Muscle layer of duodenum (tissue), 2 donors: ENCODE measurements around the gene ARHGAP35.
"Not testable (repeated sequence)": the region's sequence is repeated elsewhere in the genome, so short reads cannot be mapped to it uniquely, and the experiment has no call there.

Experiments used
- H3K27ac ChIP-seq: one replicate; pipeline ENCODE4 v1.7.0; 2013; ENCODE audit warnings: mild to moderate bottlenecking, low read length
- H3K27me3 ChIP-seq: one replicate; pipeline ENCODE4 v1.7.0; 2013; ENCODE audit warnings: low read depth, mild to moderate bottlenecking, control low read depth, low read length
- H3K36me3 ChIP-seq, 2 donors: one replicate each; pipeline ENCODE4 v1.7.0; 2013; ENCODE audit warnings: low read length in 2 of 2, control low read depth in 1 of 2, mild to moderate bottlenecking in 1 of 2; ENCODE audit not compliant: insufficient read depth in 2 of 2, control insufficient read depth in 1 of 2
- H3K4me1 ChIP-seq, 2 donors: one replicate each; pipeline ENCODE4 v1.7.0; 2013; ENCODE audit warnings: low read length in 2 of 2, mild to moderate bottlenecking in 2 of 2, control low read depth in 1 of 2, moderate library complexity in 1 of 2; ENCODE audit not compliant: insufficient read depth in 2 of 2, control insufficient read depth in 1 of 2
- H3K4me3 ChIP-seq, 2 donors: one replicate each; pipeline ENCODE4 v1.7.0; 2013; ENCODE audit warnings: low read length in 2 of 2, low read depth in 1 of 2, mild to moderate bottlenecking in 1 of 2
- H3K9me3 ChIP-seq, 2 donors: one replicate each; pipeline ENCODE4 v1.7.0; 2013; ENCODE audit warnings: low read length in 2 of 2, control low read depth in 1 of 2, mild to moderate bottlenecking in 1 of 2; ENCODE audit not compliant: control insufficient read depth in 1 of 2
- donor health status: healthy.

Gene ARHGAP35

DNA sequence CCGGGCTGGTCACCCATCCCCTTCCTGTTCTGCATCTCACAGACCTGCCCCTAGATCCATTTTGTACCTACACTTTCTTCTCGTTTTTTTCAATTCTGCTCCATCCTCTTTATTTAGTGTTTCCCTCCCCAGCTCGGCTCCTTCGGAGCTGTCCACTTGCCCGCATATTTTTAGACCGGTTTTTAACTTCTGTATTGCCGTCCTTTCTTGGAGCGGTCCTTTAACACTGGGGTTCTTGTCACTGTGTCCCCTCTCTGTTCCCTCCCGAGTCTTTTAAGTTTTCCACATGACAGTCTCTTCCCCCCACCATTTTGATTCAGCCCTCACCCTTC is 1.7 kb downstream of the ARHGAP35 start:
- H3K4me1 ChIP-seq, result peaks cover 13 to 62% of the 10 kb centered on the region in 2 donors
- peaks cover 0 to 3% of the 10 kb centered on the region in 2 donors for H3K36me3 ChIP-seq
- H3K4me3 ChIP-seq, result peak overlapping the region; percentile 78 to 82
- no peaks in the 10 kb centered on the region for H3K27me3 ChIP-seq
- H3K9me3 ChIP-seq, result no peaks in the 10 kb centered on the region
- H3K27ac ChIP-seq, result peak overlapping the region; percentile 62

DNA sequence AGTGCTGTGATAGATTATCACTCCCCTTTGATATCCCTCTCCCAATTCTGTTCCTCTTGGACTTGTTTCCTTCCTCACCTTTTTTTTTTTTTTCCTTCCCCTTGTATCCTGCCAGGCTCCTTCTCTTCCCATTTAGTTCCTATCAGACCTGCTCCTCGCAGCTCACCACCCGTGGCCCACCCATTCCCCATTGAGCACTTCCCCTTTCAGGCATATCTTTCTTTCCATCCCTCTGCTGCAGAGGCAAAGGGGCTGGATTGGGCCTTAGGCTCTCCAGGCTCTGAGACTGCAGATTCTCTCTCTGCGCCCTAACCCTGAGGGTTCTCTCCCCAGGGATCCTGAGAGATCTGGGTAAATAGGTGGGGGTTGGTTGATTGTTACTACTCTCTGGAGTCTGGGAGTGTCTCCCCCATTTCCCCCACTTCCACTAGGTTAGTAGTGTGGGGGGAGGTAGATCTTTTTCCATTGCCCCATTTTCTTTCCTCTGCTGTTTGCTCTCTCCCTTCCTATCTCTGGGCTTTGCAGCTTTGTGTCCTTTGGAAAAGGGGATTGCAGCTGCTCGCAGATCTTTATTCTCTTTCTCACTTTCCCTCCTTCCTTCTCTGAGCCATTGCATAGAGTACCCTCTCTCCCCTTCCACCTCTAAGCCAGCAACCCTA is 2.3 kb downstream of the ARHGAP35 start:
- Histone ChIP-seq H3K4me3 (peak overlapping the region; percentile 78 to 82), H3K9me3 (no peaks in the 10 kb centered on the region), H3K4me1 (peaks cover 13 to 65% of the 10 kb centered on the region in 2 donors), H3K27me3 (no peaks in the 10 kb centered on the region), H3K36me3 (peaks cover 0 to 3% of the 10 kb centered on the region in 2 donors), H3K27ac (peak overlapping the region; percentile 63)

DNA sequence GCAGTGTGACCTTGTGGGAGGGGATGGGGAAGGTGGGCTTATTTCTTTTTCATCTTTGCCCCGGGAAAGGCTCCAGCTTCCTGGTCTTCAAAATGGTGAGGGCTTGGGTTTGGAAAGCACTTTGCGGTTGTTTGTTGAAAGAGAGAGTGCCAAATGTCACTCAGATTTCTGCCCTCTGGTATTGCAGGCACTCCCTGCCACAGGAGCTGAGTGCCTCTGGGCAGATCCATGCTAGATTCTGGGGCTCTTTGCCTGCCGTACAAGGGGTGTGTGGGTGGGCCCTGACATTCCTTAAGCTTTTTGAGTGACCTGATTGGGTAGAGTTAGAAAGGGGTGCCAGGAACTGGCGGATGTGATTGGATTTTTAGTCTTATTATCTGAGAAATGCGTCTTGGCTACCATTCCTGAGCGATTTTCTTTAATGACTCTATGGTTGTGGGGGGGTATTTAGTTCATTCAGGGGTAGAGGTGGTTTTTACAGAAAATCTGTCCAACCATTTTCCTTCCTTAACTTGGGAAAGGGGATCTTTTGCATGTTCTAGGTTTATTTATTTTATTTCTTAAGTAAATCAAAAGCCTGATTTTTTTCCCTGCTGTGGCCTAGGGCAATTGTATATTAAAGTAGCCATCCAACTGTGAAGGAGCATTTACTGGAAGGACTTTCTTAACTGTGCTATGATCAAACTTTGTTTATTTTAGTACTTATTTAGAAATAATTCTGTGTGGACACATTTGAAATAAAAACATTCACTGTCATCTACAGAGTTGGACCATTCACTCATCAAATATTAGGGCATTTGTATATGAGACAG is 3.2 kb downstream of the ARHGAP35 start:
- H3K9me3 ChIP-seq, result no peaks in the 10 kb centered on the region
- H3K36me3 ChIP-seq, result peaks cover 0 to 3% of the 10 kb centered on the region in 2 donors
- no peaks in the 10 kb centered on the region for H3K27me3 ChIP-seq
- H3K4me1 ChIP-seq, result peaks cover 13 to 65% of the 10 kb centered on the region in 2 donors
- peak overlapping the region; percentile 63 for H3K27ac ChIP-seq
- peak overlapping the region; percentile 19 to 78 for H3K4me3 ChIP-seq

DNA sequence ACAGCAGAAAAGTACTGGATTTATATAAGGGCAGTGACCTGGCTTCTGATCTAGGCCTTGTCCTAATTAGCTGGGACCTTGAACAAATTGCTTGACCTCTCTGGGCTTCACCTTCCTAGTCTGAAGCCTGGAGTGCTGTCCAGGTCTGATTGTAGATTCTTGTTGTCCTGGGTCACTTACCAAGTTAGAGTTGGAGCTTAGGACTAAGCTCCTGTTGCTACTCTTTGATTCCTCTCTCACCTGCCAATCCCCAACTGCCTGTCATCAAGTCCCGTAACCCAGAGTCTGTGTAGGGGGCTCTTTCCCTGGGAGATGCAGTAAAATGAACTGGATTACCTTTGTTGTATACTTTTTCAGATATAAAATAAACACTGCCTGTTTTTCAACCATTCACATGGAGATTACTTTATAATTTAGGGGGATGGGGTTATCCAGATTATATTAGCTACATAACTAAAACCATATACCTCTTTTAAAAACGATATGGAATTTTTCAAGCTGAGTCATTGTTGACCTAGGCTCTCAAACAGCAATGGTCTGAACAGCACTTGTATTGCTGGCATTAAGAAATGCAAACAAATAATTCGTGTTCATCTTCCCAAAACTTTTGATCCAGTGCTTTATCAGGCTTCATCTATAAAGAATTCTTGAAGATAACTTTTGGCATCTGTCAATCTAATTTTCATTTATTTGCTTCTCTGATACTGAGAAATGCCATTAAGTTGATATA is 5.8 kb downstream of the ARHGAP35 start:
- no peaks in the 10 kb centered on the region for H3K27me3 ChIP-seq
- H3K36me3 ChIP-seq, result no peaks in the 10 kb centered on the region
- H3K9me3 ChIP-seq, result no peaks in the 10 kb centered on the region
- no peak overlapping the region for H3K4me3 ChIP-seq
- H3K27ac ChIP-seq, result no peak overlapping the region
- peaks cover 13 to 58% of the 10 kb centered on the region in 2 donors for H3K4me1 ChIP-seq

DNA sequence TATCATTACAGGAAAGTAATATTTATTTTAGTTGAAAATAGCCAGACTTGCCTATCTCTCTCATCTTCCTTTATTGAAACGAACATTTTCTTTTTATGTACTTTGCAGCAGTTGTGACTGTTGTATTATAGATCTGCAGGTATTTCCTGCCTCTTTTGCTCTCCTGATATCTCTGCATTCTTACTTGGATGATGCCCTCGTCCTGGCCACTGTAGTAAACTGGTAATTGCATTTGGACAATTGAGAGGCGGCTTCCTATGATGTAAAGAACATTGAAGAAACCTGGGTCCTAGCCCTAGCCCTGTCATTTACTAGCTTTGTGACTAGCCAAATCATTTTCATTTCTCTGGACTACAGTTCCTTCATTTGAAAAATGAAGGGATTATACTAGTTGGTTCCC is 6.4 kb downstream of the ARHGAP35 start:
- Histone ChIP-seq H3K4me1 (peaks cover 11 to 52% of the 10 kb centered on the region in 2 donors), H3K9me3 (no peaks in the 10 kb centered on the region), H3K27me3 (no peaks in the 10 kb centered on the region), H3K36me3 (no peaks in the 10 kb centered on the region), H3K27ac (no peak overlapping the region), H3K4me3 (no peak overlapping the region)

DNA sequence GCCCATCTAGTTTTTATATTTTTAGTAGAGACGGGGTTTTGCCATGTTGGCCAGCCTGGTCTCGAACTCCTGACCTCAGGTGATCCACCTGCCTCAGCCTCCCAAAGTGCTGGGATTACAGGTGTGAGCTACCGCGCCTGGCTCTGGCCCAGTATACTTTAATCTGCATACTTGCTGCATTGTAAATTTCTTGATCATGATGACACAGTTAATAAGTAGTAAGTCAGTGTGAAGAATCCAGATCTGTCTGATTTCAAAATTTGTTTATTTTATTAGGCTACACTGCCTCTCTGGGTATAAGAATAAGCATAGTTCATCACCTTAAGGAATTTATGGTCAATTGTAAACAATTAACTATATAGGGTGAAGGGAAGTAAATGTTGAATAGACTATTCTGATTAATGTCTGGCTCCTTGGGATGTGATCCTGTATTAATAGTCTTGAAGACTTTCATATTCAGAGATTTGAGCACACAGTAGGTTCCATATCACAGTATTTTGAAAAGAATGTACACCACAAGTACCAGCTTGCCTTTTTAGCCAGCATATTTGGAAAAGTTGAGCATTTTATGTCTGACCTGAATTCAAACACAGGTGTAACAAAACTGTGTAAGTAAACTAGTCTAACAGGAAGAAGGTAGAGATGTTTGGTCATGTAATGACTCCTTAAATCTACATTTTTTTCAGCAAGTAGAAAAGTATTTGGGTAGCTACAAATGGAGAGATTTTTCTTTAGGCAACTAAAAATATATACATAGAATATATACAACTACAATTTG is 7.4 kb downstream of the ARHGAP35 start:
- no peaks in the 10 kb centered on the region for H3K36me3 ChIP-seq
- no peaks in the 10 kb centered on the region for H3K27me3 ChIP-seq
- H3K9me3 ChIP-seq, result no peaks in the 10 kb centered on the region
- no peak overlapping the region for H3K4me3 ChIP-seq
- H3K4me1 ChIP-seq, result peaks cover 7 to 41% of the 10 kb centered on the region in 2 donors
- H3K27ac ChIP-seq, result no peak overlapping the region

DNA sequence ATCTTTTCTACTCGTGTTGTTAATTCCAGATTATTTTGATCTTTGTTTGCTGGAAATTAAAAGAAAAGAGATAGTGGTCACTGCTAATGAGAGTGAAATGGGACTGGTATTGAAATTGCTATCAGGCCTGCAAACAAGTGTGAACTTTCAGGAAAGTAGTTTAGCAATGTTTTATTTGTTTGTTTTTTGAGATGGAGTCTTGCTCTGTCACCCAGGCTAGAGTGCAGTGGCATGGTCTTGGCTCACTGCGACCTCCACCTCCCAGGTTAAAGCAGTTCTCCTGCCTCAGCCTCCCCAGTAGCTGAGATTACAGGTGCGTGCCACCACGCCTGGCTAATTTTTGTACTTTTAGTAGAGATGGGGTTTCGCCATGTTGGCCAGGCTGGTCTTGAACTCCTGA is 10.4 kb downstream of the ARHGAP35 start:
- H3K4me1 ChIP-seq, result peaks cover 0 to 14% of the 10 kb centered on the region in 2 donors

DNA sequence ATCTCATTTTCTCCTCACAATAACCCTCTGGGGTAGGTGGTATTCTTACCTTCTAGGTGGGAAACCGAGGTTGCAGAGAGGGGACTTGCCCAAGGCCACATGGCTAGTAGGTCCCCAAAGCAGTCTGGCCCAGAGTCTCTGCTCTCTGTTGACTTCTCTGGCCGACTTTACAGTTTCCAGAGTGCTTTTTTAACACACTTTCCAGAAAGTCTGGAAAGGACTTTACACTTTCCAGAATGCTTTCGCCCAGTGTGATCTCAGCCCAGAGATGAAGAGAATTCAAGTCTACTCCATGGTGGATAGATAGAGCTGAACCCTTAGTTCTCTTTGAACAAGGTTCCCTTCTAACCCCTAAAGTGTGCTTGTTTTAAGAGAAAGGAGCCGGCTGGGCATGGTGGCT is 12.2 kb downstream of the ARHGAP35 start:
- H3K27me3 ChIP-seq, result no peaks in the 10 kb centered on the region
- H3K9me3 ChIP-seq, result no peaks in the 10 kb centered on the region
- H3K27ac ChIP-seq, result no peak overlapping the region
- no peak overlapping the region for H3K4me3 ChIP-seq
- peaks cover 0 to under 1% of the 10 kb centered on the region in 2 donors for H3K4me1 ChIP-seq
- no peaks in the 10 kb centered on the region for H3K36me3 ChIP-seq

More for the DNA sequence above, 10.4 kb downstream of the ARHGAP35 start:
- not testable (repeated sequence) for H3K27me3 ChIP-seq, H3K36me3 ChIP-seq, H3K9me3 ChIP-seq, H3K4me3 ChIP-seq, H3K27ac ChIP-seq

DNA sequence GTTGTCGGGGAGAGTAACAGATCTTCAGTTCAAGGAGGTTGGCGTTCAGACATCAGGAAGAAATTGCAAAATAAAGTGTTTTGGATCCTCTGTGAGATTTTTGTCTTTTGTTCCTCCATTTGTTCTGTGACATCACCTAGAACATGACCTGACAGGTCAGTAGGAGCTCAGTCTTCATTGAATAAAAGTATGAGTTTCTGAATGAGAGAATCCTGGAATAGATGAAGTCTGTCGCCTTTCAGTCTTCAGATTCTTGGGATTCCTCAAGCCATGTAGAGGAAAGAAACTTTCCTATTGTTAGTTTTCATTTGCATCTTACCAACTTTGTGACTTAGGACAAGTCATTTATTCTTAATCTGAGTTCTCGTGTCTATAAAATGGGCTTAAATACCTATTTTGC is 14.4 kb downstream of the ARHGAP35 start:
- Histone ChIP-seq H3K4me1 (peaks cover 0 to 5% of the 10 kb centered on the region in 2 donors), H3K4me3 (no peak overlapping the region), H3K36me3 (peaks cover 0 to 3% of the 10 kb centered on the region in 2 donors), H3K27me3 (no peaks in the 10 kb centered on the region), H3K27ac (no peak overlapping the region), H3K9me3 (no peaks in the 10 kb centered on the region)

DNA sequence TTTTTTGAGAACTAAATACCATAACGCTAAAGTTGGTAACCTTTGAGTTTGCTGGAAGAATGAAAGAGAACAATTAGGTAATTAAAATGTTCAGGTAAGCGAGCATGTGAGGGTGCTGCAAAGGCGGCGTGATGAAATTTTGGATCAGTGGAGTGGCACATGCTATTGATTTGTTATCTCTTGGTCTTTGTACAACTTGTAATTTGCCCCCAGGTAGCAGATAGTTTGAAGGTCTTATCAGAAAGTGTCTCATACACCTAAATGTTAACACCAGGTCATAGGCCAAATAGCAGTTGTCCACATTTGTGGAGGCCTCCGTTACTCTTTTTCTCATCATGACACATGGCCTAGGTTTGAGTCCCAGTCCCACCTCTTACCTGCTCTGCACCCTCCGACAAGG is 14.9 kb downstream of the ARHGAP35 start:
- Histone ChIP-seq H3K4me3 (no peak overlapping the region), H3K9me3 (no peaks in the 10 kb centered on the region), H3K27ac (no peak overlapping the region), H3K36me3 (peaks cover 0 to 3% of the 10 kb centered on the region in 2 donors), H3K4me1 (peaks cover 0 to 5% of the 10 kb centered on the region in 2 donors), H3K27me3 (no peaks in the 10 kb centered on the region)
